NCI-H510A treated with DMSO at 0.1 percent for 48 hours (cell line): ENCODE measurements around the gene SPINDOC.
"Not testable (repeated sequence)": the region's sequence is repeated elsewhere in the genome, so short reads cannot be mapped to it uniquely, and the experiment has no call there.

Experiments used
- DNase-seq: peaks from one replicate; lab custom pipeline; 2025; lab: John Stamatoyannopoulos, UW

Gene SPINDOC

GRCh38 chr11:63791495-63792167 is 21.6 kb upstream of the SPINDOC start:
- DNase-seq: no peak

DNA sequence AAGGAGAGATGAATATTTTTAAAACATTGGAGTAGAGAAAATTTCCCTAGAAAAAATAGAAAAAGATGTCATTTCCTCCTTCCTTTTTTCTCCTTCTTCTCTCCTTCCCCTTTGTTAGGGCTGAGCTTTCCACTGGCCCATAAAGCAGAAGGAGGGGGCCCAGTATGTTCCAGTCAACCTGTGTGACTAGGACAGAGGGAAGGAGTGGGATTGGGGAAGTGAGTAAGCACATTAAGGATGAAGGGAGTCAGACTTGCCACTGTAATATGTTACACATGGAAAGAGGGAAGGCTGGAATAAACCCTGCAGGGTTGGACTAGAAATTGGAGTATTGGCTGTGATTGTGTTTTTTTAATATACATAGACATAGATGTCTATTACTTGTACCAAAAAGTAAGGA is 20.1 kb upstream of the SPINDOC start:
- DNase-seq: no peak

DNA sequence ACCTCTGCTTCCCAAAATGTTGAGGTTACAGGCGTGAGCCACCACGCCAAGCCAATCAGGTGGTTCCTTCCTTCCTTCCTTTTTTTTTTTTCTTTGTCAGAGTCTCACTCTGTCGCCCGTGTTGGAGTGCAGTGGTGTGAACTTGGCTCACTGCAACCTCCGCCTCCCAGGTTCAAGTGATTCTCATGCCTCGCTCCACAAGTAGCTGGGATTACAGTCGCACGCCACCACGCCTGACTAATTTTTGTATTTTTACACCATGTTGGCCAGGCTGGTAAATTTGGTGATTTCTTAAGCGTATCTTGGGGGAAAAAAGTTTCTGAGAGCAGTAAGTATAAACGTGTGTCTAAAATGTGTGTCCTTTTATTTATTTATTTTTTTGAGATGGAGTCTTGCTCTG is 18.2 kb upstream of the SPINDOC start:
- DNase-seq: no peak

GRCh38 chr11:63800921-63801320 is 12.3 kb upstream of the SPINDOC start:
- DNase-seq: no peak

DNA sequence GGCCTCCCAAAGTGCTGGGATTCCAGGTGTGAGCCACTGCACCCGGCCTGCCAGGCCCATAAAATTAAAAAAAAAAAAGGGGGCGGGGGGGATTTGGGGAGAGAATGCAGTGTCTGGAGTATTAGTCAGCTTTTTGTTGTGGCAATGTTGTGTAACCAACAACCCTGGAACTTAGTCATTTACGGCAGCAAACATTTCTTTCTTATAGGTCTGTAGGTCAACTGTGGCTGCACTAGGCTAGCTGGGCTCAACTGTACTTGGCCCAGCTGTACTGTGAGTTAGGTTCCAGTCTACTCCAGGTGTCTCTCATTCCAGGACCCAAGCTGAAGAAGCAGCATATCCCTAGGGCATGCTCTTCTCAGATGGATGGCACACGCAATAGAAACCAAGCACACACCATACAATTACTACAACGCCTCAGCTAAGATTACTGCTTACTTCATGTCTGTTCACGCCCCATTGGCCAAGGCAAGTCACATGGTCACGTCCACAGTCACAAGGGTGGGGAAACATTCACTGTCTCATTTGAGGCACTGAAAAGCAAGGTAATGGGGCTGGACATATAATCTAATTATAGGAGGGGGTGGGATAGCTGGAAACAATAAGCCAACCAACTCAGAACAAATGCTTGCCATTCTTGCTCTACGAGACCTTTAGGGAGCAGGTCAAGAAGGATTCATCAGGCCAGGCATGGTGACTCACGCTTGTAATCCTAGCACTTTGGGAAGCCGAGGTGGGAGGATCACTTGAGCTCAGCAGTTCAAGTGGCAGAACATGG is 10.4 kb upstream of the SPINDOC start:
- peak; percentile 12 for DNase-seq

GRCh38 chr11:63804259-63804658 is 9.0 kb upstream of the SPINDOC start:
- DNase-seq: peak; percentile 20

GRCh38 chr11:63805844-63806415 is 7.3 kb upstream of the SPINDOC start:
- no peak for DNase-seq

GRCh38 chr11:63810383-63810782 is 2.9 kb upstream of the SPINDOC start:
- DNase-seq: not testable (repeated sequence)

DNA sequence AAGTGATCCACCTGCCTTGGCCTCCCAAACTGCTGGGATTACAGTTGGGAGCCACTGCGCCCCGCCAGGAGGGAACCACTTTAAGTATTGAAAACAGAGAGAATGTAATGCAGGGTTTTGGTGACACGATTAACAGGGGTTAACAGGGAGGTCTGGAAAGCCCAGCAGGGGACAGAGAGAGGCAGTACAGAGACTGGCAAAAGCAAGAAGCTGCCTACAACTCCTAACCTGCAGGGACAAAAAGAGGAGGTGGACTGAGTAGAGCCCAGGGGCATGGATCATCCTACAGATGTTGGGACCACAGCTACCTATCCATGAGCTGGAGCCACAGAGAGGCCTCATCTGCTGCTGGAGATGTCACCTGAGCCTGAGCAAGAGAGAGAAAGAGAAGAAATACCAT is 1.7 kb upstream of the SPINDOC start:
- no peak for DNase-seq

DNA sequence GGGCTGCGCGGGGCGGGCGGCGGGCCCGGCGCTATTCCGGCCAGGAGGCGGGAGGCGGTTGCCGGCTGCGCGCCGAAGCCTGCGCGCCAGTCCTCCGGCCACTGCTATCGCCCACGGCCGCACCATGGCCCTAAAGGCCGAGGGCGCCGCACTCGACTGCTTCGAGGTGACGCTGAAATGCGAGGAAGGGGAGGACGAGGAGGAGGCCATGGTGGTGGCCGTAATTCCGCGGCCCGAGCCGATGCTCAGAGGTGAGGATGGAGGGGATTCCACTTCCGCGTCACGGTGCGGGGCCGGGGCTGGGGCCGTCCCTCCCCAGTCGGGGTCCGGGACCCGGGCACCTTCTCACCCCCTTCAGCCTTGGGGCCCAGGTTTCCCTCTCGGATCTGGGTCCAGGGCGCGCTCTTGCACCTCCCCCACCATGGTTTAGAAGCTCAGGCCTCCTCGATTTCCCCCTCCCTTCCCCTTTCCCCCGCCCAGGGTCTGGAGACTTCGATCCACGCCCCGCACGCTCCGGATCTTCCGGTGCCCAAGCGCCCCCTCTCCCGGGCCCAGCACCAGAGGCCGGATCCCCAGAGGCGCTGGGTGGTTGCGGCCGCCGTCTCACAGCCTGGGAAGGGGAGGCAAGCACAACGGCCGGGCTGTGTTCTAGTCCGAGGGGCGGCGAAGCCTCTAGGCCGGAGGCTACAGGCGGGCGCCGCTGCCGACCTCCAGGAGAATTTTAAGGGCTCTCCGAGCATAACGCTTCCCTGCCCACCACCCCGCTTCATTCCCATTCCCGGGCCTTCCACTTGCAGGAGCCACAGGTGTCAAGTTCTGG is 517 bp downstream of the SPINDOC start:
- peak; percentile 50 for DNase-seq

DNA sequence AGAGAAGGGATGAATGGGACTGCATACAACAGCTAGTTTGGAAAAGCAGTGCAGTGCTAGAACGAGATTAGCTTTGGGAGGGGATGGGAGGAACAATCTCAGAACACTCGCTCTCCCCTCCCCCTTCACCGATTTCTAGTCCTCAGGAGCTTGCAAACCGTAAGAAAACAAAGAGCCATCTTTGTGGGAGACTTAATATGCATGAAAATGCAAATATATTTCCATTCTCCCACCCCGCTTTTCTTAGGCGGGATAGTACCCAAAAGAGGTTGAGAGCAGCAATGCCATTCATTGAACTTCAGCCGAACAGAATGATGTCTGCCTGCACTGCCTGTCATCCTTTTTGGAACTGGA is 1.1 kb downstream of the SPINDOC start:
- peak; percentile 50 for DNase-seq

DNA sequence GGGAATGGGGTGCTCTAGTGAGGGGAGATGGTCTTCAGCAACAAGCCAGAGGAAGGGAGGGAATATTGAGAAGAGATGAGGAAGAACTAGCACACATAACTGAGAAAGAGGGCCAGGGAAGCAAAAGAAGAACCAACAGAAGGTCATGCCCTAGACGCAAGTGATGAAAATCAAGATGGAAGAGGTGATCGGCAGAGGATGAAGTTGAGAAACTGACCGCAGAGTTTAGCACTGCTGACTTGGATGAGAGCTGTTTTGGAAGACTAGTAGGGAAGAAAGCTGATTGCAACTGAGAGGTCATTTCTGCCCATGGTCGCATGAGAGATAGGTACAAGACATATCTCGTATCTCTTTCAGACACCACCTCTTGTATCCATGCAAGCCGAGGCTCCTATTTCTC is 2.9 kb downstream of the SPINDOC start:
- DNase-seq: no peak

GRCh38 chr11:63816732-63817131 is 3.5 kb downstream of the SPINDOC start:
- DNase-seq: no peak

- DNase-seq: no peak
These were observed 4.7 kb downstream of the SPINDOC start for GRCh38 chr11:63817758-63818498.

- no peak for DNase-seq
These were observed 5.4 kb downstream of the SPINDOC start for GRCh38 chr11:63818609-63819008.

DNA sequence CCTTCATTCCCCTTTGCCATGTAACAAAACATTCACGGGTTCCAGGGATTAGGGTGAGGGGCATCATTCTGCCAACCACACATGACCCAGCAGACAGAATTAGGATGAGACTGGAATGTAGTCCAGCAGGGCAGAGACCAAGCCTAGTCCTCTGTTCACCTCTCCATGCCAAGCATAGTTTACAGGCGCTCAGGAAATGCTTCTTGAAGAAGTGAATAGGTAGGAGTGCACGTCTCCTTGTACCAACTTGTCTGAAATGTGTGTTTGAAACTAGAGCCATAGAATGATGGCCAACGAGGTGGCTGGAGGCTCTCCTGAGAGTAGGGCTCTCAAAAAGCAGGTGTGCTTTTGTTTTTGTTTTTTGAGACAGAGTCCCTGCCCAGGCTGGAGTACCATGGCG is 8.2 kb downstream of the SPINDOC start:
- DNase-seq: no peak

DNA sequence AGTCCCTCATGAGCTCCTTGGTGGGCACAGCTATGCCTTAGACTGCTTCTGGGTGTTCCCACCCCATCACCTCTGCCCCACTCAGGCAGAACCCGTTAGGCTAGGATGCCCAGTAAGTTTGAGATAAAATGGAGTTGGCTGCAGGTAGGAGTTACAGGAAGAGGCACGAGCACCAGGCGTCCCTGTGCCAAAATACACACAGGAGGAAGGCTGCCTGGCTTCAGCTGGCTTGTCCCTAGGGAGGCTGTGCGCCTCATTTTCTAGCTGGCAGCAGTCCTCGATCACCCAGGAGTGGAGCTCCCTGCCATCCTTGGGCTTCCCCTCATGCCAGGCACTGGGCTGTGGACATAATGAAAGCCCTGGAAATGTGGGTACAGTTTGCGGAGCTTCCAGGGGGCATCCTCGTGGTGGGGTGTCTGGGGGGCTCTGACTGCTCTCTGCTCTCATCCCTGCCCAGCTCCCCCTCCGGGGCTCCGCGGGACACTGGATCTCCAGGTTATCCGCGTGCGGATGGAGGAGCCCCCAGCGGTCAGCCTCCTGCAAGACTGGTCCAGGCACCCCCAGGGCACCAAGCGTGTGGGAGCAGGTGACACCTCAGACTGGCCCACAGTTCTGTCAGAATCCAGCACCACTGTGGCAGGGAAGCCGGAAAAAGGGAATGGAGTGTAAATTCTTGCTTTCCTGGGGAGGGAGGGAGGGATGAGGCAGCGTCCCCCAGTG is 13.4 kb downstream of the SPINDOC start:
- DNase-seq: no peak

DNA sequence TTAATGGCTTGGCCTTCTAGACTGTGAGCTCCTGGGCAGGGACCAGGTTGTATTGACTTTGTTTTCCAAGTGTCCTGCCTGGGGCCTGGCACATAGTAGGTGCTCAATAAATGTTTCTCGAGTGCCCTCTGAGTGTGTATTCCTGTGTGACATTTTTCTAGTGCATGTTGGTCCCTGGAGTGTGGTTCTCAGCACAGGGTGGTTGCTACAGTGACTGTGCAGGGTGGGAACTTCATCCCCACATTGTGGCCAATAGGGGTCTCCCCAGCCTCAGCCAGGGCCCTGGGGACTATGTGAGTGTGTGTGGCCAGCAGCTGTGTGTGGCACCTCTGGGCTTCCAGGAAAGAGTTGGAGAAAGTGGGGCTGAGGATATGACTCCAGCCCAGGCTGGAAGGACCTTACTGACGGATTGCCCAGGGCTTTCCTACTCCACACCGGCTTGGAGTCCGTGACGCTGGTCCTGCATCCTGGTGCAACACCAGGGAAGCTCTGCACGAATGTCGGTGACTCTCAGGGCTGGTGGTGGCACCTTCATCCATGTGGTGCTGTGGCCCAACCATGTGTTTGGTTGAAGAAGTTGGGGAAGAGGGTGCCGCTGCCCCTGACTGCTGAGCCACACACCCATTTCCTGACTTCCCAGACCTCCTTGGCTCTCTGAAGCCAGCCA is 16.7 kb downstream of the SPINDOC start:
- DNase-seq: no peak

DNA sequence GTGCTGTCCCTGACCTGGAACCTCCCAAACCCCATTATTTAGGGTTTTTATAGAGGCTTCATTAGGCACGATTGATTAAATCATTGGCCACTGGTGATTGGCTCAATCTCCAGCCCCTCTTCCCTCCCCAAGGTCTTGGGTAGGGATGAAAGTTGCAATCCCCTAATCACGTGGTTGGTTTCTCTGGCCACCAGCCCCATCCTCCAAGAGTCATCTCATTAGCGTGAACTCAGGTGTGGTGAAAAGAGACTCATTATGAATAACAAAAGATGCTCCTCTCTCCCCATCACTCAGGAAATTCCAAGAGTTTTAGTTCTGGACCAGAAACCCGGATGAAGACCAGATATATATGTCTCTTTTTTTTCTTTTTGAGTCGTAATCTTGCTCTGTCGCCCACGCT is 18.1 kb downstream of the SPINDOC start:
- no peak for DNase-seq

GRCh38 chr11:63832336-63832735 is 19.1 kb downstream of the SPINDOC start:
- DNase-seq: no peak

DNA sequence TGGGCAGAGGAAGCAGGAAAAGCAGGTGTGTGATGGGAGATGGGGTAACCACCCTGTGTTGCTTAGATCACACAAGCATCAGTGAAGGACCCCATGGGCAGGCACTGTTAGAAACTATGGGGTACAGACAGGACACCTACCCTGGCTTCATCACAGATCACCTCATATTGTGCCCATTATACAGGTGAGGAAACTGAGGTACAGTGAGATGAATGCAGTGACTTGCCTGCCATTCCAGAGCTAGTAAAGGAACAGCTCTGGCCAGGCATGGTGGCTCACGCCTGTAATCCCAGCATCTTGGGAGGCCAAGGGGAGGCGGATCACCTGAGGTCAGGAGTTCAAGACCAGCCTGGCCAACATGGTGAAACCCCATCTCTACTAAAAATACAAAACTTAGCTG is 19.8 kb downstream of the SPINDOC start:
- DNase-seq: no peak
